HG03139 (cell line): Measurements from ENCODE around the gene C1QTNF7.

Experiments used
- ATAC-seq: cut with Tn5 transposase; IDR thresholded peaks from one replicate; pipeline ENCODE4 v1.9.1; 2021; ENCODE audit not compliant: unreplicated experiment

The C1QTNF7 gene

GRCh38 chr4:15413623-15414019 lies 14.2 kb upstream of the C1QTNF7 start:
- ATAC-seq, result no peak

GRCh38 chr4:15414551-15415091 lies 13.2 kb upstream of the C1QTNF7 start:
- no peak for ATAC-seq

- no peak for ATAC-seq
These were observed 11.2 kb upstream of the C1QTNF7 start for GRCh38 chr4:15416357-15417232.

GRCh38 chr4:15417233-15417660 lies 10.6 kb upstream of the C1QTNF7 start:
- ATAC-seq, result no peak

GRCh38 chr4:15418956-15419355 lies 8.9 kb upstream of the C1QTNF7 start:
- no peak for ATAC-seq

- no peak for ATAC-seq
These were observed 7.2 kb upstream of the C1QTNF7 start for GRCh38 chr4:15420642-15421041.

- ATAC-seq, result no peak
These were observed 4.5 kb upstream of the C1QTNF7 start for GRCh38 chr4:15423285-15423711.

GRCh38 chr4:15425520-15425919 lies 2.3 kb upstream of the C1QTNF7 start:
- no peak for ATAC-seq

- ATAC-seq, result no peak
These were observed 672 bp upstream of the C1QTNF7 start for GRCh38 chr4:15427161-15427560.

GRCh38 chr4:15428611-15429010 lies 778 bp downstream of the C1QTNF7 start:
- ATAC-seq, result no peak

- ATAC-seq, result no peak
These were observed 6.3 kb downstream of the C1QTNF7 start for GRCh38 chr4:15434091-15434490.

- ATAC-seq, result no peak
These were observed 6.8 kb downstream of the C1QTNF7 start for GRCh38 chr4:15434676-15435075.

- ATAC-seq, result no peak
These were observed 8.7 kb downstream of the C1QTNF7 start for GRCh38 chr4:15436513-15436912.

- ATAC-seq, result no peak
These were observed 11.2 kb downstream of the C1QTNF7 start for GRCh38 chr4:15438939-15439524.

- no peak for ATAC-seq
These were observed 15.7 kb downstream of the C1QTNF7 start for GRCh38 chr4:15443371-15444160.

- no peak for ATAC-seq
These were observed 16.4 kb downstream of the C1QTNF7 start for GRCh38 chr4:15444276-15444675.

- ATAC-seq, result no peak
These were observed 17.2 kb downstream of the C1QTNF7 start for GRCh38 chr4:15444879-15445547.

GRCh38 chr4:15451181-15451865 lies 23.5 kb downstream of the C1QTNF7 start:
- no peak for ATAC-seq

- ATAC-seq, result no peak
These were observed 24.3 kb downstream of the C1QTNF7 start for GRCh38 chr4:15451866-15452765.
